ENCODE data around the gene PRR33.

PRR33 gene

GRCh38 chr11:1842149-1843097 is 49.3 kb downstream of the PRR33 start:
- TF ChIP-seq CTCF (conservative IDR thresholded peaks at IDR 0.05) (no peak), ZFX (IDR thresholded peaks at IDR 0.05) (no peak)
- H3K27ac ChIP-seq: no peak overlapping the region

GRCh38 chr11:1841511-1842148 is 50.1 kb downstream of the PRR33 start:
- H3K27ac ChIP-seq: no peak overlapping the region
- TF ChIP-seq ZFX (IDR thresholded peaks at IDR 0.05) (no peak), CTCF (conservative IDR thresholded peaks at IDR 0.05) (no peak)

- H3K27ac ChIP-seq: no peak overlapping the region
- TF ChIP-seq ZFX (IDR thresholded peaks at IDR 0.05) (no peak), CTCF (conservative IDR thresholded peaks at IDR 0.05) (no peak)
Observed at GRCh38 chr11:1840780-1841480, 50.8 kb downstream of the PRR33 start.

GRCh38 chr11:1839924-1840779 is 51.5 kb downstream of the PRR33 start:
- TF ChIP-seq ZFX (IDR thresholded peaks at IDR 0.05) (no peak), CTCF (conservative IDR thresholded peaks at IDR 0.05) (no peak)
- H3K27ac ChIP-seq: no peak overlapping the region

GRCh38 chr11:1839204-1839923 is 52.3 kb downstream of the PRR33 start:
- TF ChIP-seq CTCF (conservative IDR thresholded peaks at IDR 0.05) (no peak), ZFX (IDR thresholded peaks at IDR 0.05) (no peak)
- no peak overlapping the region for H3K27ac ChIP-seq

- no peak within 1 kb of the TSS for H3K27ac ChIP-seq
Observed at GRCh38 chr11:1838426-1839144, 53.1 kb downstream of the PRR33 start, which contains the start of gene TNNI2. Gene TNNI2, plus strand, starts transcription at chr11:1838981. Its CDS starts 716 bp downstream, at chr11:1839697.

More at GRCh38 chr11:1838426-1839144, 53.1 kb downstream of the PRR33 start, which contains the start of gene TNNI2:
- TF ChIP-seq CTCF (conservative IDR thresholded peaks at IDR 0.05) (no peak), ZFX (IDR thresholded peaks at IDR 0.05) (no peak)
